ENCODE measurements around the gene TNNI3K. TPM values are rescaled to one million over a fixed set of nuclear protein-coding genes. Genes with fewer than 3 reads are reported as not detected.

Gene TNNI3K
- total RNA-seq, 2 donors from 2014 or later: 11.5 TPM; not detected in 1

DNA sequence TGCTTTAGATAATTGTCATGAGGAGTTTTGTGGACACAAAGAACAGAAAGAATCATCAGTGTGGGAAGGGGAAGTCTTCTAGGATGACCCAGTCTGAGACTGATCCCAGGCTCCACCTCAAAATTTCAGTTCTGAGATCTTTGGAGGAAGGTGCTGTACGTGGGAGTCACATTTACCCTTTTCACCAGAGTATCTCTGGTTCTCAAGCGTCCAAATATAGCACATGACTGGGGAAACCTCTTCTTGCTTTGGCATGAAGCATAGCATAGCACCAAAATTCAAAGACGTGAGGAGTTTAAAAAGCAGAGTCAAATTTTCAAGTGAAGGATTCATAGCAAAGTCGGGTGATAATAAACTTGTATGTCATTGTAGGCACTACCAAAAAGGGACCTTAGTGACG is 180.7 kb downstream of the TNNI3K start:
- no peaks in the 10 kb centered on the region for H3K9me3 ChIP-seq
- WGBS, 2 donors: 46 to 68% methylated on average over 5 of the region's 5 CpGs
- DNase-seq: no peak
- H3K36me3 ChIP-seq (replicated peaks in 1 of 2; ENCODE audit: insufficient read depth in 1 of 2, low read depth in 2 of 2): no peaks in the 10 kb centered on the region
- no peaks in the 10 kb centered on the region for H3K4me1 ChIP-seq
- H3K27me3 ChIP-seq: no peaks in the 10 kb centered on the region
- ATAC-seq: no peak
- no peak overlapping the region for H3K27ac ChIP-seq
- intact Hi-C loops (cut with DNase I): no loop called here
- TF ChIP-seq, protein P1, sequence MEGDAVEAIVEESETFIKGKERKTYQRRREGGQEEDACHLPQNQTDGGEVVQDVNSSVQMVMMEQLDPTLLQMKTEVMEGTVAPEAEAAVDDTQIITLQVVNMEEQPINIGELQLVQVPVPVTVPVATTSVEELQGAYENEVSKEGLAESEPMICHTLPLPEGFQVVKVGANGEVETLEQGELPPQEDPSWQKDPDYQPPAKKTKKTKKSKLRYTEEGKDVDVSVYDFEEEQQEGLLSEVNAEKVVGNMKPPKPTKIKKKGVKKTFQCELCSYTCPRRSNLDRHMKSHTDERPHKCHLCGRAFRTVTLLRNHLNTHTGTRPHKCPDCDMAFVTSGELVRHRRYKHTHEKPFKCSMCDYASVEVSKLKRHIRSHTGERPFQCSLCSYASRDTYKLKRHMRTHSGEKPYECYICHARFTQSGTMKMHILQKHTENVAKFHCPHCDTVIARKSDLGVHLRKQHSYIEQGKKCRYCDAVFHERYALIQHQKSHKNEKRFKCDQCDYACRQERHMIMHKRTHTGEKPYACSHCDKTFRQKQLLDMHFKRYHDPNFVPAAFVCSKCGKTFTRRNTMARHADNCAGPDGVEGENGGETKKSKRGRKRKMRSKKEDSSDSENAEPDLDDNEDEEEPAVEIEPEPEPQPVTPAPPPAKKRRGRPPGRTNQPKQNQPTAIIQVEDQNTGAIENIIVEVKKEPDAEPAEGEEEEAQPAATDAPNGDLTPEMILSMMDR (IDR thresholded peaks at IDR 0.05): no peak
- no peak for TF ChIP-seq POLR2A (IDR thresholded peaks at IDR 0.05)
- H3K4me3 ChIP-seq: no peak overlapping the region

DNA sequence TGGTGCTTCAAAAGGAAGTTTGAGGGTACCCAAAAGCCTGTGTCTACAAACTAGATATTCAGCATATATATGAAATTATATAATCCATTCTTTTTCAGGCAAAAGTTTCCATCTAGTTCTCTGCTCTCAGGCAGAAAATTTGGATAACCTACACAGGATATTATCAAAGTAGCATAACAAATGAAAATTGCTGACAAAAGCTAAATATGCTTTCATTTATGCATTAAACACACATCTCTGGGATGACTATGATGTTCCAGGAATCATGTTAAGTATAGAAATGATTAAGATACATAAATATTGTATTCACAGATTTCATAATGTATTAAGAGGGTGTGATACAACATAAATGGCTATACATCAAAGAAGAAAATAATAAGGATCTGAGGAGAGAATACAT is 184.4 kb downstream of the TNNI3K start:
- intact Hi-C loops (cut with DNase I): no loop called here
- no peaks in the 10 kb centered on the region for H3K36me3 ChIP-seq (replicated peaks in 1 of 2; ENCODE audit: insufficient read depth in 1 of 2, low read depth in 2 of 2)
- DNase-seq (no peak), ATAC-seq (no peak)
- H3K9me3 ChIP-seq: no peaks in the 10 kb centered on the region
- no peaks in the 10 kb centered on the region for H3K4me1 ChIP-seq
- TF ChIP-seq, protein P1 (IDR thresholded peaks at IDR 0.05): no peak
- TF ChIP-seq POLR2A (IDR thresholded peaks at IDR 0.05): no peak
- no peak overlapping the region for H3K27ac ChIP-seq
- no peak overlapping the region for H3K4me3 ChIP-seq
- H3K27me3 ChIP-seq: no peaks in the 10 kb centered on the region

DNA sequence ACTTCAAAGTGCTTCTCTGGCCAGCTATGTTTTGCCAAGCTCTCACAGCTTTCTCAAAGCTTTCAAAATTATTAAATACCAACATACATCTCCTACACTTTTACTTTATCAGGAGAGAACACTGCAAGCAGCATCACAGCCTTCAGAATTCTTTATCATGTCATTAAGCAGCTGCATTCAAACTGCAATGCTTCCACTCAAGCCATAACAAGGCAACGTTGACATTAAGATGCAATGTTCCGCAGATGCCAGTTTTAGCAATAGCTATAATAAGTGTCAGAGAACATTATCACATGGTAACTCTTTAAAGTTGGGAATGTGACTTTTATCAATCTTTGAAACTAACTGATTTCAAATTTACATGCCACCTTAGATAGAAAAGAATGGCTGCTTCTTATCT is 185.3 kb downstream of the TNNI3K start:
- Histone ChIP-seq H3K36me3 (replicated peaks in 1 of 2; ENCODE audit: insufficient read depth in 1 of 2, low read depth in 2 of 2) (no peaks in the 10 kb centered on the region), H3K4me3 (no peak overlapping the region), H3K9me3 (no peaks in the 10 kb centered on the region), H3K27ac (no peak overlapping the region), H3K4me1 (no peaks in the 10 kb centered on the region), H3K27me3 (no peaks in the 10 kb centered on the region)
- 50 to 59% methylated on average over 2 of the region's 2 CpGs for WGBS, 2 donors
- no peak for DNase-seq
- no peak for ATAC-seq
- intact Hi-C loops (cut with DNase I): no loop called here
- TF ChIP-seq, protein P1 (IDR thresholded peaks at IDR 0.05): no peak
- no peak for TF ChIP-seq POLR2A (IDR thresholded peaks at IDR 0.05)

DNA sequence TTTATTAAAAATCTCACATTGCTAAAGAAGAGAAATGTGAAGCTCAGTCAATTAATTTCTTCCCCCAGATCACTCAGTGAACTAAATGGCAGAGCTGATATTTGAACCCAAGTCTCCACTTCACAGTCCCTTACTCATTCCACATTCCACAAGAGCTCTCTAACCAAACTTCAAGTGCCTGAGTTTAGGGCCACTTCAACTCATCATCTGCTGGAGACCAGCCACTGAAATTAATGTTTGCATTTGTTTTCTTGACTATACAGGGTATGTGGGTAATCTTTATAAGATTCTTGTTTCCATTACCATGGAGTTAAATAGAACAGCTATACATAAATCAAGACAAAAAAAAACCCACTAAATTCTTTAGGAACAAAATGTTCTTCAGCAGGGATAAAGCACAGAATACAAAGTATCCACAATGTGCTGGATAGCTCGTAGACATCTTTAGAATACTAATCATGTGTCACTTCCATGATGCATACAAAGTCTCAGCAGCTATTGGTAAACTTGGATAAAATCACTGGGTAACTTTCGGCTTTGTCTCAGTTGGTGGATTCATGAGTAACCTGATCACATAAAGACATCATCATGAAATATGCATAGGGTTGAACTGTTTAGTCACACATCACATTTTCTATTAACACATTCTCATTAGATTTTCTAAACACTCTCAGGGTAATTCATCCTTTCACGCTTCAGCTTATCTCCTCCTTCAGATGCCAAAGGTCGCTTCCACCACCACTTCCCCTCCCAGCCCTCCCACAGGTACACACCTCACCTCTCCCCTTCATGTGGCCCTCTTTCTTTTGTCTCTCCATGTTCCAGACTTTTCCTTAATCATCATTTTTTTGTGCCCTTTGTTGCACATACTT is 187.5 kb downstream of the TNNI3K start:
- no peak for ATAC-seq
- no peaks in the 10 kb centered on the region for H3K36me3 ChIP-seq (replicated peaks in 1 of 2; ENCODE audit: insufficient read depth in 1 of 2, low read depth in 2 of 2)
- 41 to 43% methylated on average over 4 of the region's 4 CpGs for WGBS, 2 donors
- H3K4me3 ChIP-seq: no peak overlapping the region
- H3K9me3 ChIP-seq: no peaks in the 10 kb centered on the region
- no peak for DNase-seq
- H3K27me3 ChIP-seq: no peaks in the 10 kb centered on the region
- intact Hi-C loops (cut with DNase I): no loop called here
- TF ChIP-seq, protein P1 (IDR thresholded peaks at IDR 0.05): no peak
- TF ChIP-seq POLR2A (IDR thresholded peaks at IDR 0.05): no peak
- H3K4me1 ChIP-seq: no peaks in the 10 kb centered on the region
- no peak overlapping the region for H3K27ac ChIP-seq

DNA sequence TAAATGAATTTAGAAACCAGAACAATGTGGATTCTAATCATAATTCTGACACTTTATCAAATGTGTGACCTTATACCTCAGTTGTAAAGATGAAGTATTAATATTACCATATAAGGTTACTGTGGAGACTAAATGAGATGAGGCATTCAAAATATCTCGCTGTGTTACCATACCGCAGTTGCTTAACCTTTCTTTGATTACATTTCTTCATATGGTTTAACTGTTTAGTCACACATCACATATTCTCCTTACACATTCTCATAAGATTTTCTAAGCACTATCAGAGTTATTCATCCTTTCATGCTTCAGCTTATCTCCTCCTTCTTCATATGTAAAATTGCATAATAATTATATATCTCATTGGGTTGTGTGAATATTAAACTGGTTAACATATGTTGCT is 188.3 kb downstream of the TNNI3K start:
- 74 to 80% methylated on average over 2 of the region's 2 CpGs for WGBS, 2 donors
- no peaks in the 10 kb centered on the region for H3K4me1 ChIP-seq
- H3K4me3 ChIP-seq: no peak overlapping the region
- DNase-seq: no peak
- no peak for TF ChIP-seq POLR2A (IDR thresholded peaks at IDR 0.05)
- TF ChIP-seq, protein P1 (IDR thresholded peaks at IDR 0.05): no peak
- no peaks in the 10 kb centered on the region for H3K27me3 ChIP-seq
- H3K36me3 ChIP-seq (replicated peaks in 1 of 2; ENCODE audit: insufficient read depth in 1 of 2, low read depth in 2 of 2): no peaks in the 10 kb centered on the region
- ATAC-seq: no peak
- intact Hi-C loops (cut with DNase I): no loop called here
- no peaks in the 10 kb centered on the region for H3K9me3 ChIP-seq
- no peak overlapping the region for H3K27ac ChIP-seq
